Measurements from ENCODE around the gene CDYL2. TPM values are rescaled to one million over a fixed set of nuclear protein-coding genes. Genes with fewer than 3 reads are reported as not detected.

The CDYL2 gene
- total RNA-seq, 1 donor from 2014 or later = 5.3 TPM

DNA sequence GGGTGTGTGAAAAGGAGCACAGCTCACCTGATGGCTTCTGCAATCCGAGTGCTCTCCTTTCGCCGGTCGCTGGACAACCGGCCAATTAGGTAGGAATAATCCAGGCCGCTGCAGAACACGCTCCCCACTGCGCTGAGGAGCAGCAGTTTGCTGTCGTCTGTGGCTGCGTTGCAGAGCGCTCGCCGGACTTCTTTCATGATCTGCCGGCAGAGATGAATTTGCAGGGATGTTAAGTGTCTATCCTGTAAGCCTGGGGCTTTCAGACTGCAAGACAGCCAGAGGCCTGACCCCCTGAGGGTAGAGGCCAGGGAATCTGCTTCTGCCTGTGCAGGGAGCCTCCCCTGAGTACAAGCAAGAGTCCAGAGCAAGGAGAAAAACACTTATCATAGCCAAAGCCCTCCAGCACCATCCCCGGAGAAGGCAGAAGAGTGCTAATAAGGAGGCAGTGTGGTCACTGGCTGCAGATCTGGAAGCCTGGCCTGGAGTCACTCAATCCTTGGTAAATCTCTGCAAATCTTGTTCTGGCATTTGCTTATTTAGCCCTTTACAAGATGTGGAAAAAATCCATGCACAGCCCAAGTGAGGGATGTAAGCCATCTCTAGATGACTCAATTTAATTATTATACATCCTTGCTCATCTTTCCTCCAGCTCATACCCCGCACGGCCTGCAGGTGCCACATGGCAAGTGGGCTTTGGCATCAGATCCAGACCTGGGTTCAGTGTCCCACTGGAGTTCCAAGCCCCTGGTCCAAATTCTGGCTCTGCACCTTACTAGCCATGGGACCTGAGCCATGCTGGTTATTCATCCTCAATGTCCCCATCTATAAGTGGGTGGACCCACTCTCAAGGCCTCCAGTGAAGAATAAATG is 183.4 kb downstream of the CDYL2 start:
- ATAC-seq = no peak

DNA sequence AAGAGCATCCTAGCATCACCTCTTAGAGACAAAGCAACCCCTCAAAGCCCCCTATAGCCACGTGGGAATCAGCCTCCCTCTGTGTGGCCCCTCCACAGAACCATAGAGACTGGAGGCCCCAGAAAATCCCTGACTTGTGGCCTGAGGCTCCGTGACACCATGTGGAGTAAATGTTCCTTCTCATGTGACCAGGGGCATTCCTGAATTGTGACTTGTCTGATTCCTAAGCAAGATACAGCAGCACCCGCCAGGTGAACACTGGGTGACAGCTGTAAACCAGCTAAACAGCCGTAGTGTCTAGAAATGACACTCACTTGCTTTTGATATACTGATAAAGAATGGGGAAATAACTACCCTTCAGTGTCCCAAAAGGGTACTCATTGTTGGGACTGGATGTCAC is 184.6 kb downstream of the CDYL2 start:
- peak; percentile 62 for ATAC-seq

GRCh38 chr16:80618862-80619648 is 185.3 kb downstream of the CDYL2 start:
- no peak for ATAC-seq

GRCh38 chr16:80616362-80616761 is 188.0 kb downstream of the CDYL2 start:
- ATAC-seq = no peak

GRCh38 chr16:80615735-80616134 is 188.7 kb downstream of the CDYL2 start:
- no peak for ATAC-seq

GRCh38 chr16:80614908-80615671 is 189.3 kb downstream of the CDYL2 start:
- ATAC-seq = no peak

DNA sequence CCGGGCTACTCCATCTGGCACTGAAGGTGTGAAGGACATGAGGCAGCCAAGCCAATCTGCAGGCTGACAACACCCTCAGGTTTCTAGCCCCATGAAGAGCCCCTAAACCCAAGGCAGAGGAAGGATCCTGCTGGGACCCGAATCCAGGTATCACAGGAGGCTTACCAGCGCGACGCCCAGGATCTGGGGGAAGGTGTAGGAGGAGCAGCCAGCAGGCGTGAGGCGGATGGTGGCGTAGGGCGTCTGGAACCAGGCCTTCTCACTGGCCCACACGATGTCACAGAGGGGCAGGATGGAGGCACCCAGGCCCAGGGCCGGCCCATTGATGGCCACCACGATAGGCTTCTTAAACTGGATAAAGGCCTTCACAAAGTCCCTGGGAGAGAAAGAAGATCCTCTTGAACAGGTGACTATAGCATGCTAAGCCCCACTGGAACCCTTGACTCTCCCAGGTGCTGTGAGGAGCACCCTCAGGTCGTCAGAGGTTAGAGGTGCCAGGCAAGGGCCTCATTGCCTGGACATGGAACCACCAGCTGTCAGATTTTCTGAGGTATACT is 191.9 kb downstream of the CDYL2 start:
- no peak for ATAC-seq

DNA sequence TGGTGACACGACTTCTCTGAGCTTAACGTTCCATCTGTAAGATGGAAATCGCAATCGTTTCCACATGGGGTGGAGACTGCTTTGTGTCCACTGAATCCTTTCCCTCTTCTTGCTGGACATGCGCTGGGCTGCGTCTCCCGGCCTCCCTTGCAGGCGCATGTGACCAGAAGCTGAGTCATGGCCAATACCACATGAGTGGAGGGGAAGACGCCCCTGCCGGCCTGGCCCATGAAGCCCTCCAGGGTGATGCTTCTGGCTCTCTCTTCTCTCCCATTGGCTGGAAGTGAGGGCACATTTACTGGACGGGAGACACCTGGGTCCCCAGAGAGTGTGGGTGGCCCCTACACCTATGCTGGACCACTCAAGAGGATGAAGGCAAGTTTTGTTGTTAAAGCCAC is 192.5 kb downstream of the CDYL2 start:
- no peak for ATAC-seq

- ATAC-seq = no peak
Observed at GRCh38 chr16:80611171-80611929, 193.0 kb downstream of the CDYL2 start.

DNA sequence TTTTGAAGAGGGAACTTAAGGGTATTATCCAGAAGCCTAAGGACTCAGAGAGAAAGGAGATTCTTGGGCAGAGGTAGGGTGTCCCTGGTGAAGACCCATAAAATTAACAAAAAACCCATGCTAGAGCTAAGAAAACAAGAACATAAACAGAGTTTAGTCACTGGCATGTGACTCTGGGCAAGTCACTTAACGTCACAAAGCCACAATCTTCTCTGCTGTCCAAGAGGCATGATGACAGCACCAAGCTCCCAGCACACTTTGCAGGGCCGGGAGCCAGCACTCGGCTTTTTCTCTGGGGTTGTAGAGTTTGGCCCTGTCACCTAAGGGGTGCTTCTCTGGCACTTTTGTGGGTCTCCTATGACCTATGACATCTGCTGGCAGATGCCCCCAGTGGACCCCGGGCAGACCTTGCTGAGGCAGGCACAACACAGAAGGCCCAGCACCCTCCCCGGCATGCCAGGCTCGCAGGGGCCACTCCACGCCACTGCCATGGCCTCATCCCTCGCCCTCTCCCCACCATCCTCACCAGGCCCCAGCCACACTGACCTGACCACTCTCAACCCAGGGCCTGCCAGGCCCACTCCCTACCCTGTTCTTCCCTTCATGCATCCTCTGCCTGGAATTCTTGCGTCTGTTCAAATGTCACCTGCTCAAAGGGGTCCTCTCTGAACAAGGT is 193.8 kb downstream of the CDYL2 start:
- no peak for ATAC-seq

DNA sequence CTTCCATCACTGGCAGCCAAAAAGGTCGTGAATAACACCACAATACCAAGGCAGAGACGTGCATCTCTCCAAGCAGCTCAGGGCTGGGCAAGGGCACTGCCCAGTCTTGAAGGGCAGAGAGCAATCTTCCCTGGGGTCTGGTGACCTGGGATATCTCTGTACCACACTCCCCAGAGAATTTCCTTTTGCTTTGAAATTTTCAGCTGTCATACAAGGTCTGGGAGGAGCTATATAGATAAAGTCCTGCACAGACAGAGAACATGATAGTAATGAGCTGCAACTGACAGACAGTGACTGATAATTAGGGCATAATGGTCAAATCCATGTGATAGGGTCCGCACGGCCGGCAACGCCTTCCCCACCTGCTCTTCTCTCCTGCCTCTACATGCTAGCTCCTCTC is 195.5 kb downstream of the CDYL2 start:
- ATAC-seq = no peak

GRCh38 chr16:80607204-80607603 is 197.2 kb downstream of the CDYL2 start:
- ATAC-seq = no peak

DNA sequence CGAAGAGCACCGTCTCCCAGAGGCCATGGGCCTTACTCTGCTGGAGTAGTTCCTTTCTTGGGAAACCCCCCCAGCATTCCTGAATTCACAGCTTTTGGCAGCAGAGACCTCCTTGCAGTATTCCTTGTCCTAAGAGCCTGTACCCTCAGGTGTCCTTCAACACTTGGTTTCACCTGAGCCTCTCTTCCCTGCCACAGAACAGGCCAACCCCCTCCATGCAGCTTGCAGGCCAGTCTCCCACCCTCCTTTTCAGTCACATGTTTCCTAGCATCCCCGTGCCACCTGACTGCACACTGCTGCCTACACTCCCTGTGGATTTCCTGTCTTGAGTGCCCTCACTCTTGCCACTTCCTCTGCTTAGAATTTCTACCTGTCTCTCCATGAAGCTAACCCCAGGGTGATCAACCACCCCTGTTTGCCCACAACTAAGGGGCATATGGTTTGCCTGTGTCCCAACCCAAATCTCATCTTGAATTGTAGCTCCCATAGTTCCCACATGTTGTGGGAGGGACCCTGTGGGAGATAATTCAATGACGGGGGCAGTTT is 198.1 kb downstream of the CDYL2 start:
- no peak for ATAC-seq

DNA sequence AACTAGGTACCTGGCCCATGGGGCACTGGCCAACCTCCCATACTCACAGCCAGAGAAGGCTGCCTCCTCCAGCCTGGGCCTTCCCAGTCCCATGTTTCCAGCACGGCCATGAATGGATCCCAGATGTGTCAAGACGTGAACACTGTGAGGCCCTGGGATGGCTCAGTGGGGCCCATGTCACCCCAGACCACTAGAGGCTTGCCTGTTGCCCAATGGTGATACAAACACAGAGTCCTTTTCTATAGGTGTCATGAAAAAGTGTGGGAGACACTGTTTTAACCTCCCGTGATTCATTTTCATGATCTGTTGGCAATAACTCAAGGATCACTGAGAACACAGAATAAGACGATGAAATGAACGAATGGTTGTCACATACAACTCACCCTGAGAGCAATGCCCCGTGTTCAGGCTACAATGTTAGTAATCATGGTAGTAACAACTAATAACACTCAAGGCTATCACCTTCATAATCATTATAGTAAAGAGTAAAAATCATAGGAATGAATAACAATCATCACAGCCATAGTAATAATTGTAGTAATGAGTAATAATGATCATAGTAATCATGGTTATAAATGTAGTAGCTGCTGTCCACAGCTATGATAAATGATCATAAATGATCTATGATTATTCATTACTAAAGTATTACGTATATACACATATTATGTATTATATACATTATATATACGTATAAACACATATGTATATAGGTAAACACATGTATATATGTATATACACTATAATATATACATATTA is 199.6 kb downstream of the CDYL2 start:
- ATAC-seq = no peak

GRCh38 chr16:80602894-80603293 is 201.5 kb downstream of the CDYL2 start:
- ATAC-seq = no peak

GRCh38 chr16:80601182-80601581 is 203.2 kb downstream of the CDYL2 start:
- no peak for ATAC-seq

GRCh38 chr16:80599466-80599865 is 204.9 kb downstream of the CDYL2 start:
- no peak for ATAC-seq

- ATAC-seq = no peak
Observed at GRCh38 chr16:80596507-80597207, 207.7 kb downstream of the CDYL2 start.

GRCh38 chr16:80594756-80595155 is 209.6 kb downstream of the CDYL2 start:
- no peak for ATAC-seq

- ATAC-seq = no peak
Observed at GRCh38 chr16:80592273-80592672, 212.1 kb downstream of the CDYL2 start.

Data from esophagus mucosa (tissue), 1 donor.